Hepatocyte (in vitro differentiated cells): ENCODE measurements around the gene CGAS. TPM values are rescaled to one million over a fixed set of nuclear protein-coding genes. Genes with fewer than 3 reads are reported as not detected.

Experiments
- DNase-seq: peaks from one replicate; pipeline ENCODE4 v3.0.0-alpha.2; 2016; ENCODE audit warnings: low spot score
- H2AFZ ChIP-seq: fragments of 200-600 bp; sonication (generic); 2 replicates; pipeline ENCODE4 v1.6.0; 2016; ENCODE audit warnings: antibody characterized with exemption, mild to moderate bottlenecking
- H3K27ac ChIP-seq: fragments of 200-600 bp; sonication (generic); 2 replicates; pipeline ENCODE4 v1.5.1; 2016; ENCODE audit warnings: mild to moderate bottlenecking
- H3K27me3 ChIP-seq: fragments of 200-600 bp; sonication (generic); 2 replicates; pipeline ENCODE4 v1.6.1; 2016
- H3K36me3 ChIP-seq: fragments of 200-600 bp; sonication (generic); replicated peaks from 2 replicates; pipeline ENCODE4 v1.5.1; 2016; ENCODE audit warnings: low read depth; ENCODE audit not compliant: insufficient read depth
- H3K4me1 ChIP-seq: fragments of 200-600 bp; sonication (generic); 2 replicates; pipeline ENCODE4 v1.5.1; 2016; ENCODE audit warnings: mild to moderate bottlenecking, moderate library complexity; ENCODE audit not compliant: insufficient read depth
- H3K4me2 ChIP-seq: fragments of 200-600 bp; sonication (generic); 2 replicates; pipeline ENCODE4 v1.6.0; 2016
- H3K4me3 ChIP-seq: fragments of 200-600 bp; sonication (generic); 2 replicates; pipeline ENCODE4 v1.5.1; 2016; ENCODE audit warnings: mild to moderate bottlenecking
- H3K79me2 ChIP-seq: fragments of 200-600 bp; sonication (generic); 2 replicates; pipeline ENCODE4 v1.6.0; 2017; ENCODE audit warnings: mild to moderate bottlenecking
- H3K9me2 ChIP-seq: fragments of 200-600 bp; sonication (generic); replicated peaks from 2 replicates; pipeline ENCODE4 v1.6.0; 2017; ENCODE audit warnings: mild to moderate bottlenecking; ENCODE audit not compliant: insufficient read depth
- H3K9me3 ChIP-seq: fragments of 200-600 bp; sonication (generic); 2 replicates; pipeline ENCODE4 v1.5.1; 2016; ENCODE audit warnings: low read depth, mild to moderate bottlenecking
- H4K20me1 ChIP-seq: fragments of 200-600 bp; sonication (generic); 2 replicates; pipeline ENCODE4 v1.6.0; 2016; ENCODE audit warnings: mild to moderate bottlenecking; ENCODE audit not compliant: insufficient read depth, poor library complexity, severe bottlenecking
- EZH2 ChIP-seq: fragments of 200-600 bp; sonication (generic); IDR thresholded peaks from 2 replicates; pipeline ENCODE4 v1.6.1; 2016; ENCODE audit warnings: antibody characterized with exemption, mild to moderate bottlenecking, borderline replicate concordance
- EZH2phosphoT487 ChIP-seq: fragments of 200-600 bp; sonication (generic); IDR thresholded peaks from one replicate; pipeline ENCODE4 v1.6.1; 2018; ENCODE audit warnings: antibody characterized with exemption, mild to moderate bottlenecking, low read depth, moderate library complexity; ENCODE audit not compliant: unreplicated experiment, severe bottlenecking
- WGBS: methylation state at CpG from one replicate; pipeline ENCODE4 v1.1.6; 2016; ENCODE audit warnings: low lambda C conversion rate; ENCODE audit errors: missing lambda C conversion rate; 5-methylcytosine and 5-hydroxymethylcytosine counted together
- polyA plus RNA-seq: library from polyadenylated mRNA; unstranded; fragments of >200 nt; fragmentation: Nextera tagmentation; extraction: Ambion mirVana; gene quantifications from 2 replicates; pipeline ENCODE4 v1.2.1, GENCODE V29; 2016
- total RNA-seq: library from RNA; depleted of rRNA; stranded (reverse); fragments of >200 nt; gene quantifications from 2 replicates; pipeline ENCODE4 v1.2.3, GENCODE V29; 2014
- TF ChIP-seq, protein P1 (sequence below): fragments of 200-600 bp; sonication (generic); IDR thresholded peaks from 2 replicates; pipeline ENCODE4 v1.5.1; 2016; ENCODE audit warnings: antibody characterized with exemption, mild to moderate bottlenecking; ENCODE audit not compliant: poor library complexity

Gene CGAS
- total and polyA plus RNA-seq, 2 experiments from 2014 or later: 0.35 to 0.50 TPM

DNA sequence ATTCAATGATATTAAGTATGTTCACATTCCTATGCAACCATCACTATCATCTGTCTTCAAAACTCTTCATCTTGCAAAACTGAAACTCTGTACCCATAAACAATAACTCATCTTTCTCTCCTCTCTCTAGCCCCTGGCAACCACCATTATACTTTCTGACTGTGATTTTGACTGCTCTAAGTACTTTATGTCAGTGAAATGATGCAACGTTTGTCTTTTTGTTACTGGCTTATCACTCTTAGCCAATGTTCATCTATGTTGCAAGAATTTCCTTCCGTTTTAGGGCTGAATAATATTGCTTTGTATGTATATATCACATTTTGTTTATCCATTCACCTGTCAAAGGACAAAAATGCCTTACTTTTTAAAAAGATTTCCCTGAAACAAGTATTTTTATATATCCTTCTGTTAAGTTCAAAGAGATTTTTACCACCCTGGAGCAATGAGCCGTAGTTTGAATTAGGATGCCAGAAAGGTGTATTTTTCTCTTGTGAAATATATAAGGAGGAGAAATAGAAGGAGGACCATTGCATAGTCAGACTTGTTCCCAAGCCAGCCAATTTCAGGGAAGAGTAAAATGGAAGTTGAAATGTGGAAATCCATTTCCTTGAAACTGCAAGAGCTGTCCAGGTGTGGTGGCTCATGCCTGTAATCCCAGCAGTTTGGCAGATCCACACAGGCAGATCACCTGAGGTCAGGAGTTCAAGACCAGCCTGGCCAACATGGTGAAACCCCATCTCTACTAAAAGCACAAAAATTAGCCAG is 4.0 kb upstream of the CGAS start:
- Histone ChIP-seq H4K20me1 (no peaks in the 10 kb centered on the region), H3K9me2 (no peaks in the 10 kb centered on the region), H2AFZ (no peak overlapping the region), H3K36me3 (no peaks in the 10 kb centered on the region), H3K4me2 (no peak overlapping the region), H3K79me2 (no peaks in the 10 kb centered on the region), H3K27ac (no peak overlapping the region), H3K9me3 (no peaks in the 10 kb centered on the region), H3K4me1 (peaks cover 8% of the 10 kb centered on the region), H3K4me3 (no peak overlapping the region), H3K27me3 (peaks cover 14% of the 10 kb centered on the region)
- WGBS: 55% methylated on average over 3 of the region's 3 CpGs
- no peak for TF ChIP-seq EZH2
- no peak for TF ChIP-seq EZH2phosphoT487
- TF ChIP-seq, protein P1, sequence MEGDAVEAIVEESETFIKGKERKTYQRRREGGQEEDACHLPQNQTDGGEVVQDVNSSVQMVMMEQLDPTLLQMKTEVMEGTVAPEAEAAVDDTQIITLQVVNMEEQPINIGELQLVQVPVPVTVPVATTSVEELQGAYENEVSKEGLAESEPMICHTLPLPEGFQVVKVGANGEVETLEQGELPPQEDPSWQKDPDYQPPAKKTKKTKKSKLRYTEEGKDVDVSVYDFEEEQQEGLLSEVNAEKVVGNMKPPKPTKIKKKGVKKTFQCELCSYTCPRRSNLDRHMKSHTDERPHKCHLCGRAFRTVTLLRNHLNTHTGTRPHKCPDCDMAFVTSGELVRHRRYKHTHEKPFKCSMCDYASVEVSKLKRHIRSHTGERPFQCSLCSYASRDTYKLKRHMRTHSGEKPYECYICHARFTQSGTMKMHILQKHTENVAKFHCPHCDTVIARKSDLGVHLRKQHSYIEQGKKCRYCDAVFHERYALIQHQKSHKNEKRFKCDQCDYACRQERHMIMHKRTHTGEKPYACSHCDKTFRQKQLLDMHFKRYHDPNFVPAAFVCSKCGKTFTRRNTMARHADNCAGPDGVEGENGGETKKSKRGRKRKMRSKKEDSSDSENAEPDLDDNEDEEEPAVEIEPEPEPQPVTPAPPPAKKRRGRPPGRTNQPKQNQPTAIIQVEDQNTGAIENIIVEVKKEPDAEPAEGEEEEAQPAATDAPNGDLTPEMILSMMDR: no peak
- no peak for DNase-seq

DNA sequence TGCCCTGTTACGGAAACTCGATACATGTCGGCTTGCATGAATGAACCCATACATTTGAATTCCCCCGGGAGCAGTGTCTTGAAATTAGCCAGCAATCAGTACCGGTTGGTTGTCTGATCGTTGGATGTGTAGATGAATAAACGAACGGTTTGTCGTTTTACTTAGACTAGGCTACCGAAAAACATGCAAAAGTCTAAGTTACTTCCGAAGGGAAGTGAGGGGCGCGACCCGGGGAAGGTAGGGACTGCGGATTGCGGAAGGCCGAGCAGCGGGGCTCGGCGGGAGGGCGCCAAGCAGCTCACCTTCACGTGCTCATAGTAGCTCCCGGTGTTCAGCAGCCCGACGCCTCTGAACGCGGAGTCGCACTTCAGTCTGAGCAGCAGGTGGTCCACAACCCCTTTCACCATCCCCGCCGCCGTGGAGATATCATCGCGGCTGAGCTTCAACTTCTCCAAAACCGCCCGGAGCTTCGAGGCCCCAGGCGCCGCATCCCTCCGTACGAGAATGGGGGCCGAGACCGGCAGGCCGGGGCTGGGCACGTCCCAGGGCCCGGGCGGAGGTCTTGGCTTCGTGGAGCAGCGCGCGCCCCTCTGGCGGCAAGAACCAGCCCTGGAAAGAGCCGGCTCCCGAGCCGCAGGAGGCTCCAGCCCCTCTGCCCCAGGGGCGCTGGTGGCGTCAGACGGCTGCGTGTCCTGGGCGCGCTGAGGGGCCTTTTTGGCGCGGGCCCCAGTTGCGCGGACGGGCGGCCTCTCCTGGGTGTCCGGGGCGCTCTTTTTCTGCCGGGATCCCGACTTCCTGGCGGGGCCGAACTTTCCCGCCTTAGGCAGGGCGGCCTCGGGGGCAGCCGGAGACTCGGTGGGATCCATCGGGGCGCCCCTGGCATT is 632 bp downstream of the CGAS start:
- TF ChIP-seq EZH2: peak; percentile 82
- TF ChIP-seq, protein P1: no peak

DNA sequence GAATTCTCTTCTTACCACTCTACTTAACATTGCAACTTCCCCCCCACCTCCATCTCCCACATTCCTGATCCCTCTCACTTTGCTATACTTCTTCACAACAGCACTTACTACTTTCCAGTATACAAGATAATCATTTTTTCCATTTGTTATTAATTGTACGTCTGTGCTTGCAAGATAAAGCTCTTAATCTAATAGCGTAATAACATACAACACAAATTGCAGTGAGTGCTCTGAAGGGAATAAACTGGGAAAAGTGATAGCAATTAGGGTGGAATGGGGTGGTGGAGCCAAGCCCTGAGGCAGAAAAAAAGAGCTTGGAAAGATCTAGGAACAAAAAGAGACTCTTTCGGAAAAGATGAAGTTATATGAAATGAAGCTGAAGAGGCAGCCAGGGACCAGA is 8.5 kb downstream of the CGAS start:
- no peak overlapping the region for H2AFZ ChIP-seq
- WGBS: 84% methylated on average over 3 of the region's 3 CpGs
- no peaks in the 10 kb centered on the region for H4K20me1 ChIP-seq
- H3K4me3 ChIP-seq: no peak overlapping the region
- H3K27me3 ChIP-seq: no peaks in the 10 kb centered on the region
- no peaks in the 10 kb centered on the region for H3K9me2 ChIP-seq
- H3K4me1 ChIP-seq: no peaks in the 10 kb centered on the region
- no peak overlapping the region for H3K27ac ChIP-seq
- no peak for DNase-seq
- H3K79me2 ChIP-seq: no peaks in the 10 kb centered on the region
- no peaks in the 10 kb centered on the region for H3K36me3 ChIP-seq
- no peaks in the 10 kb centered on the region for H3K9me3 ChIP-seq
- no peak overlapping the region for H3K4me2 ChIP-seq
- TF ChIP-seq EZH2: no peak
- TF ChIP-seq EZH2phosphoT487: no peak
- TF ChIP-seq, protein P1: no peak

More for the DNA sequence above, 632 bp downstream of the CGAS start:
- Histone ChIP-seq H3K4me1 (peaks cover 6% of the 10 kb centered on the region), H4K20me1 (no peaks in the 10 kb centered on the region), H3K9me3 (no peaks in the 10 kb centered on the region), H2AFZ (peak overlapping the region; percentile 89), H3K27me3 (peaks cover 20% of the 10 kb centered on the region), H3K4me3 (peak overlapping the region; percentile 36), H3K79me2 (no peaks in the 10 kb centered on the region), H3K9me2 (no peaks in the 10 kb centered on the region), H3K27ac (no peak overlapping the region), H3K36me3 (no peaks in the 10 kb centered on the region), H3K4me2 (peak overlapping the region; percentile 91)
- DNase-seq: peak; percentile 17
- WGBS: 26% methylated on average over 77 of the region's 79 CpGs
